Mesothelial cell of epicardium (in vitro differentiated cells): Measurements from ENCODE around the gene PTTG1. TPM values are rescaled to one million over a fixed set of nuclear protein-coding genes. Genes with fewer than 3 reads are reported as not detected.

Source experiments
- DNase-seq, 2 experiments: peaks; one replicate each; pipeline ENCODE4 v3.0.0; 2021; ENCODE audit warnings: low spot score in 2 of 2; ENCODE audit not compliant: unreplicated experiment in 2 of 2
- H3K27ac Mint-ChIP-seq: 2 replicates; pipeline ENCODE4 v1.8.0; 2021; ENCODE audit warnings: mixed read lengths
- H3K27me3 Mint-ChIP-seq: 2 replicates; pipeline ENCODE4 v1.8.0; 2021; ENCODE audit warnings: low read depth, mixed read lengths
- H3K36me3 Mint-ChIP-seq: 2 replicates; pipeline ENCODE4 v1.8.0; 2021; ENCODE audit warnings: mixed read lengths
- H3K4me1 Mint-ChIP-seq: 2 replicates; pipeline ENCODE4 v1.8.0; 2021; ENCODE audit warnings: mixed read lengths
- H3K4me3 Mint-ChIP-seq: 2 replicates; pipeline ENCODE4 v1.8.0; 2021; ENCODE audit warnings: mild to moderate bottlenecking, moderate library complexity, mixed read lengths
- H3K9me3 Mint-ChIP-seq: 2 replicates; pipeline ENCODE4 v1.8.0; 2021; ENCODE audit warnings: mixed read lengths
- CTCF ChIP-seq: fragments of 200-600 bp; sonication (generic); IDR thresholded peaks from one replicate; pipeline ENCODE4 v1.5.0; 2021; ENCODE audit warnings: antibody characterized with exemption; ENCODE audit not compliant: unreplicated experiment
- total RNA-seq: library from RNA; stranded (reverse); gene quantifications from 3 replicates; pipeline ENCODE4 v1.2.1, GENCODE V29; 2021

Gene PTTG1
- total RNA-seq, 1 donor from 2014 or later: 43.3 TPM

GRCh38 chr5:160437271-160437670 lies 15.6 kb downstream of the PTTG1 start:
- no peak for DNase-seq
- no peak overlapping the region for H3K4me3 Mint-ChIP-seq
- H3K9me3 Mint-ChIP-seq: no peaks in the 10 kb centered on the region
- TF ChIP-seq CTCF: no peak
- peaks cover 23% of the 10 kb centered on the region for H3K27me3 Mint-ChIP-seq
- H3K36me3 Mint-ChIP-seq: no peaks in the 10 kb centered on the region
- H3K27ac Mint-ChIP-seq: no peak overlapping the region
- peaks cover 23% of the 10 kb centered on the region for H3K4me1 Mint-ChIP-seq

- H3K4me3 Mint-ChIP-seq: peak overlapping the region; percentile 71
- peaks cover 23% of the 10 kb centered on the region for H3K27me3 Mint-ChIP-seq
- peak overlapping the region; percentile 50 for H3K27ac Mint-ChIP-seq
- H3K4me1 Mint-ChIP-seq: peaks cover 18% of the 10 kb centered on the region
- no peaks in the 10 kb centered on the region for H3K9me3 Mint-ChIP-seq
- peak in 1 of 2 experiments; percentile 41 for DNase-seq
- no peaks in the 10 kb centered on the region for H3K36me3 Mint-ChIP-seq
- no peak for TF ChIP-seq CTCF
Measured at GRCh38 chr5:160438316-160439204, 16.9 kb downstream of the PTTG1 start.

- no peak overlapping the region for H3K27ac Mint-ChIP-seq
- DNase-seq: peak; percentile 66 to 95
Measured at GRCh38 chr5:160439205-160439600, 17.5 kb downstream of the PTTG1 start.

DNA sequence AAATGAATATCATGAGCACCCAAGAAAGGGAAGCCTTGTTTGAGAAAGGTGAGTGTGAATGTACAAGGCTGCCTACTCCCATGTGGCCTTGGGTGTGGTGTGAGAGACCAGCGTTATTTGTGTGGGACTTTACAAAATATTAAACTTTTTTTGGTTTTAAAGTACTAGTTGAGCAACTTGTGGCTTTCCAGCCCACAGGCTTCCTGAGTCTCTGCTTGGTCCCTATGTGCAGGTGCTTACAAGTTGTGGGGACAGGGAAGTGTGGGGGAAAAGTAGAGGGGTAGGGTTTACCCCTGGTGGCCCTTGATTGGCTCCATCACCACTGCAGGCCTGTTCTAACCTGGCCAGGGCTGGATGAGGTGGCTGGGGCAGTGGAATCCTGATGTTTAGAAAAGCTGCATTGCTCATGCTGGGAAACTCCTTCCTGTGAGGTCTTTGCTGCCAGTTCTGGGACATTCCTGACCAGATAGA lies 19.7 kb downstream of the PTTG1 start:
- no peak for DNase-seq
- no peaks in the 10 kb centered on the region for H3K9me3 Mint-ChIP-seq
- H3K27me3 Mint-ChIP-seq: peaks cover 15% of the 10 kb centered on the region
- no peak for TF ChIP-seq CTCF
- H3K36me3 Mint-ChIP-seq: no peaks in the 10 kb centered on the region
- H3K4me3 Mint-ChIP-seq: no peak overlapping the region
- H3K27ac Mint-ChIP-seq: no peak overlapping the region
- H3K4me1 Mint-ChIP-seq: peaks cover 9% of the 10 kb centered on the region

More at GRCh38 chr5:160439205-160439600, 17.5 kb downstream of the PTTG1 start:
- H3K9me3 Mint-ChIP-seq: no peaks in the 10 kb centered on the region
- peak overlapping the region; percentile 71 for H3K4me3 Mint-ChIP-seq
- peak; percentile 96 for TF ChIP-seq CTCF
- H3K4me1 Mint-ChIP-seq: peaks cover 11% of the 10 kb centered on the region
- peaks cover 23% of the 10 kb centered on the region for H3K27me3 Mint-ChIP-seq
- H3K36me3 Mint-ChIP-seq: no peaks in the 10 kb centered on the region

- H3K4me3 Mint-ChIP-seq: no peak overlapping the region
- peaks cover 14% of the 10 kb centered on the region for H3K27me3 Mint-ChIP-seq
- H3K9me3 Mint-ChIP-seq: peaks cover 4% of the 10 kb centered on the region
Measured at GRCh38 chr5:160442824-160443431, 21.3 kb downstream of the PTTG1 start.

More at GRCh38 chr5:160442824-160443431, 21.3 kb downstream of the PTTG1 start:
- no peak for TF ChIP-seq CTCF
- peaks cover 9% of the 10 kb centered on the region for H3K4me1 Mint-ChIP-seq
- no peaks in the 10 kb centered on the region for H3K36me3 Mint-ChIP-seq
- H3K27ac Mint-ChIP-seq: no peak overlapping the region
- DNase-seq: no peak
